Sigmoid colon (tissue), 7 donors: ENCODE measurements around the gene CLIC3. TPM values are rescaled to one million over a fixed set of nuclear protein-coding genes. Genes with fewer than 3 reads are reported as not detected.

Experiments
- DNase-seq: peaks from one replicate; pipeline ENCODE4 v3.0.0-alpha.2; 2019
- H3K27ac ChIP-seq, 4 donors: fragments of 200-600 bp; sonication (generic); one replicate each; pipeline ENCODE4 v1.5.1; 2016 to 2019; ENCODE audit warnings: mild to moderate bottlenecking in 1 of 4
- H3K27me3 ChIP-seq, 3 donors: fragments of 200-600 bp; sonication (generic); one replicate each; pipeline ENCODE4 v1.5.1; 2019; ENCODE audit warnings: mild to moderate bottlenecking in 1 of 3
- H3K36me3 ChIP-seq, 4 donors: fragments of 200-600 bp; sonication (generic); one replicate each; pipeline ENCODE4 v1.5.1; 2016 to 2019
- H3K4me1 ChIP-seq, 4 donors: fragments of 200-600 bp; sonication (generic); one replicate each; pipeline ENCODE4 v1.5.1; 2017 to 2019
- H3K4me3 ChIP-seq, 4 donors: fragments of 200-600 bp; sonication (generic); one replicate each; pipeline ENCODE4 v1.5.1; 2017 to 2019; ENCODE audit warnings: mild to moderate bottlenecking in 2 of 4, moderate library complexity in 1 of 4
- H3K9me3 ChIP-seq, 4 donors: fragments of 200-600 bp in 3 of 4; sonication (generic) in 3 of 4; one replicate each; pipeline versions ENCODE4 v1.5.1 to v1.6.1; 2013 to 2019
- EP300 ChIP-seq, 4 donors: sonication (generic); formaldehyde crosslinking; IDR thresholded peaks; one replicate each; pipeline ENCODE4 v1.6.1; 2017; ENCODE audit warnings: antibody characterized with exemption in 4 of 4
- POLR2A ChIP-seq, 2 donors: fragments of 450-650 bp; IDR thresholded peaks; one replicate each; pipeline ENCODE4 v1.6.1; 2016; ENCODE audit warnings: antibody characterized with exemption in 2 of 2, mild to moderate bottlenecking in 2 of 2, moderate library complexity in 2 of 2
- POLR2AphosphoS5 ChIP-seq, 4 donors: sonication (generic); formaldehyde crosslinking; IDR thresholded peaks; one replicate each; pipeline ENCODE4 v1.6.1; 2017; ENCODE audit warnings: antibody characterized with exemption in 4 of 4
- WGBS, 2 donors: extraction: QIAGEN DNeasy Blood & Tissue Kit; methylation state at CpG; one replicate each; pipeline ENCODE4 v1.1.7; 2013; 5-methylcytosine and 5-hydroxymethylcytosine counted together
- intact Hi-C: fragments of 100-400 bp; cut with DNase I; formaldehyde crosslinking; loops from one replicate; pipeline ENCODE4 v1.15.1; 2023
- polyA plus RNA-seq, 3 donors: library from polyadenylated mRNA; stranded (reverse); fragments of 200-250 nt; gene quantifications; one replicate each; pipeline ENCODE4 v1.2.3, GENCODE V29; 2013
- total RNA-seq, 4 donors: library from RNA; depleted of rRNA; stranded (reverse); fragments of >200 nt; gene quantifications; one replicate each; pipeline ENCODE4 v1.1.0, GENCODE V29; 2016
- TF ChIP-seq, protein P1 (sequence below), 4 experiments: fragments of 450-650 bp in 3 of 4; fragments of 200-600 bp in 1 of 4; IDR thresholded peaks; one replicate each; pipeline ENCODE4 v1.5.1; 2016 to 2019; ENCODE audit warnings: antibody characterized with exemption in 4 of 4, mild to moderate bottlenecking in 3 of 4, moderate library complexity in 2 of 4
- donor health status: healthy with polysubstance abuse.
- donor health status: Bipolar disorder and iron deficiency.
- donor health status: healthy.

Gene CLIC3
- total and polyA plus RNA-seq, 7 donors: 1.4 to 4.7 TPM; not detected in 5

DNA sequence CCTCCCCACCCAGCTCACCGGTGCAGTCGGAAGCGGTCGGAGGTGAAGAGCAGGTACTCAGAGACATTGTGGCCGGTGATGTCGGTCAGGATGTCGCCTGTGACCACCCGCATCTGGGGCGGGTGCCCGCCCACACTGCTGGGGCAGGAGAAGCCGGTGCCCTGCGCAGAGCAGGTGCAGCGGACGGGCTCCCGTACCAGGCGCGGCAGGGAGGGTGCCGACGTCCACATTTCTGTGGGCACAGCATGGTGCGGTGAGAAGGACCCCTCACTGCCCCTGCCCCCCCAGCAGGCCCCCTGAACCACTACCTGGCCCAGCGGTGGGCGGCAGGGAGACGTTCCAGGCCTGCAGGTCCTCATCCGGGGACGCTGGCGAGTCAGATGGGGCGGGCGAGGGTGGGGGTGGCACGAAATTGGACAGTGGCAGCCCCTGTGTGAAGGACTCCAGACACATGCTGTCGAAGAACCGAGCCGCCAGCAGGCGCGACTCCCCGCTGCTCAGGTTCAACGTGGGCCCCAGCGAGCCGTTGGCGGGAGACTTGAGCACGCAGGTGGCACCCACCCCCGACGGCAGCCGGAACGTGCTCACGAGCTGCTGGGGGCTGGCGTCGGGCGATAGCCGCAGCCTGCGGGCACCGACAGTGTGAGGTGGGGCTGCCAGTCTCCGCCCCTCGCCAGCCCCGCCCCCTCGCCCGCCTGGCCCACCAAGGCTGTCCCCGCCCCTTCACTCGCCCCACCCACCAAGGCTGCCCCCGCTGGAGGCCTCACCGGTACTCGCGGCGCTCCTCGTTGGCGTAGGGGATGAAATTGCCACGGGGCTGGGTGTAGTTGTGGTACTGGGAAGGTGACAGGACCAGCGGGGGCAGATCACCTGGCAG, 16.6 kb upstream of the CLIC3 start:
- TF ChIP-seq POLR2AphosphoS5 (IDR thresholded peaks at IDR 0.05) (no peak), POLR2A (IDR thresholded peaks at IDR 0.05) (no peak), EP300 (IDR thresholded peaks at IDR 0.05) (no peak)
- TF ChIP-seq, protein P1, sequence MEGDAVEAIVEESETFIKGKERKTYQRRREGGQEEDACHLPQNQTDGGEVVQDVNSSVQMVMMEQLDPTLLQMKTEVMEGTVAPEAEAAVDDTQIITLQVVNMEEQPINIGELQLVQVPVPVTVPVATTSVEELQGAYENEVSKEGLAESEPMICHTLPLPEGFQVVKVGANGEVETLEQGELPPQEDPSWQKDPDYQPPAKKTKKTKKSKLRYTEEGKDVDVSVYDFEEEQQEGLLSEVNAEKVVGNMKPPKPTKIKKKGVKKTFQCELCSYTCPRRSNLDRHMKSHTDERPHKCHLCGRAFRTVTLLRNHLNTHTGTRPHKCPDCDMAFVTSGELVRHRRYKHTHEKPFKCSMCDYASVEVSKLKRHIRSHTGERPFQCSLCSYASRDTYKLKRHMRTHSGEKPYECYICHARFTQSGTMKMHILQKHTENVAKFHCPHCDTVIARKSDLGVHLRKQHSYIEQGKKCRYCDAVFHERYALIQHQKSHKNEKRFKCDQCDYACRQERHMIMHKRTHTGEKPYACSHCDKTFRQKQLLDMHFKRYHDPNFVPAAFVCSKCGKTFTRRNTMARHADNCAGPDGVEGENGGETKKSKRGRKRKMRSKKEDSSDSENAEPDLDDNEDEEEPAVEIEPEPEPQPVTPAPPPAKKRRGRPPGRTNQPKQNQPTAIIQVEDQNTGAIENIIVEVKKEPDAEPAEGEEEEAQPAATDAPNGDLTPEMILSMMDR (IDR thresholded peaks at IDR 0.05): no peak

GRCh38 chr9:137011907-137012675, 15.7 kb upstream of the CLIC3 start:
- Histone ChIP-seq H3K27me3 (no peaks in the 10 kb centered on the region), H3K4me1 (no peaks in the 10 kb centered on the region), H3K36me3 (peaks cover 0 to 69% (median 20%) of the 10 kb centered on the region in 4 donors), H3K9me3 (no peaks in the 10 kb centered on the region), H3K4me3 (no peak overlapping the region), H3K27ac (no peak overlapping the region)
- intact Hi-C loops: no loop called here
- TF ChIP-seq POLR2A (IDR thresholded peaks at IDR 0.05): no peak
- no peak for TF ChIP-seq POLR2AphosphoS5 (IDR thresholded peaks at IDR 0.05)
- no peak for TF ChIP-seq EP300 (IDR thresholded peaks at IDR 0.05)
- TF ChIP-seq, protein P1 (IDR thresholded peaks at IDR 0.05): no peak
- DNase-seq: no peak
- WGBS, 2 donors: 91 to 92% methylated on average over 39 of the region's 39 CpGs

More for the DNA sequence above, 16.6 kb upstream of the CLIC3 start:
- no peaks in the 10 kb centered on the region for H3K4me1 ChIP-seq
- H3K36me3 ChIP-seq: peaks cover 0 to 78% (median 23%) of the 10 kb centered on the region in 4 donors
- no peaks in the 10 kb centered on the region for H3K9me3 ChIP-seq
- no peak for DNase-seq
- no peak overlapping the region for H3K27ac ChIP-seq
- 91 to 94% methylated on average over 67 of the region's 67 CpGs for WGBS, 2 donors
- no peak overlapping the region for H3K4me3 ChIP-seq
- intact Hi-C loops: no loop called here
- H3K27me3 ChIP-seq: no peaks in the 10 kb centered on the region

DNA sequence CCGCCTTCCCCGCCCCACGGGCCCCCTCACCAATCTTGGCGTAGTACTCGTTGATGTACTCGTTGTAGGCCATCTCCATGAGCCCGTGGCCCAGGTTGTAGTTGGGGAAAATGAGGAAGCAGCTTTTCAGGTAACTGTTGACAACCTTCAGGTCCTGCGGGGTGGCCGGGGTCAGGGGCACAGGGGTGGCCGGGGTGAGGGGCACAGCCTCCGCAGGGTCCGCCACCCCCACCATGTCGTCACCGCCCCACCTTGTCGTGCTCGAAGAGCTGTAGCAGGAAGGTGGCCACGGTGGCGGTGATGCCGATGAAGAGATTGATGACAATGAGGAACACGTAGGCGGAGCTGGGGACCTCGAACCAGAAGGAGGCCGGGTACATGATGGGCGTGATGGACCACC, 14.8 kb upstream of the CLIC3 start:
- H3K4me1 ChIP-seq: no peaks in the 10 kb centered on the region
- intact Hi-C loops: no loop called here
- TF ChIP-seq POLR2AphosphoS5 (IDR thresholded peaks at IDR 0.05) (no peak), POLR2A (IDR thresholded peaks at IDR 0.05) (no peak), EP300 (IDR thresholded peaks at IDR 0.05) (no peak)
- TF ChIP-seq, protein P1 (IDR thresholded peaks at IDR 0.05): no peak
- no peak overlapping the region for H3K27ac ChIP-seq
- WGBS, 2 donors: 94 to 97% methylated on average over 24 of the region's 24 CpGs
- H3K9me3 ChIP-seq: no peaks in the 10 kb centered on the region
- no peak overlapping the region for H3K4me3 ChIP-seq
- peaks cover 0 to 60% (median 20%) of the 10 kb centered on the region in 4 donors for H3K36me3 ChIP-seq
- DNase-seq: no peak
- H3K27me3 ChIP-seq: no peaks in the 10 kb centered on the region

GRCh38 chr9:137009938-137010732, 13.8 kb upstream of the CLIC3 start:
- Histone ChIP-seq H3K27ac (no peak overlapping the region), H3K9me3 (no peaks in the 10 kb centered on the region), H3K4me1 (no peaks in the 10 kb centered on the region), H3K4me3 (no peak overlapping the region), H3K27me3 (no peaks in the 10 kb centered on the region), H3K36me3 (peaks cover 0 to 50% (median 19%) of the 10 kb centered on the region in 4 donors)
- WGBS, 2 donors: 95 to 96% methylated on average over 49 of the region's 49 CpGs
- intact Hi-C loops: no loop called here
- TF ChIP-seq, protein P1 (IDR thresholded peaks at IDR 0.05): no peak
- no peak for TF ChIP-seq POLR2A (IDR thresholded peaks at IDR 0.05)
- TF ChIP-seq POLR2AphosphoS5 (IDR thresholded peaks at IDR 0.05): no peak
- TF ChIP-seq EP300 (IDR thresholded peaks at IDR 0.05): no peak
- DNase-seq: no peak
